Measurements from ENCODE around the gene PARP2.
"Not testable (repeated sequence)": the region's sequence is repeated elsewhere in the genome, so short reads cannot be mapped to it uniquely, and the experiment has no call there.

PARP2 gene, protein sequence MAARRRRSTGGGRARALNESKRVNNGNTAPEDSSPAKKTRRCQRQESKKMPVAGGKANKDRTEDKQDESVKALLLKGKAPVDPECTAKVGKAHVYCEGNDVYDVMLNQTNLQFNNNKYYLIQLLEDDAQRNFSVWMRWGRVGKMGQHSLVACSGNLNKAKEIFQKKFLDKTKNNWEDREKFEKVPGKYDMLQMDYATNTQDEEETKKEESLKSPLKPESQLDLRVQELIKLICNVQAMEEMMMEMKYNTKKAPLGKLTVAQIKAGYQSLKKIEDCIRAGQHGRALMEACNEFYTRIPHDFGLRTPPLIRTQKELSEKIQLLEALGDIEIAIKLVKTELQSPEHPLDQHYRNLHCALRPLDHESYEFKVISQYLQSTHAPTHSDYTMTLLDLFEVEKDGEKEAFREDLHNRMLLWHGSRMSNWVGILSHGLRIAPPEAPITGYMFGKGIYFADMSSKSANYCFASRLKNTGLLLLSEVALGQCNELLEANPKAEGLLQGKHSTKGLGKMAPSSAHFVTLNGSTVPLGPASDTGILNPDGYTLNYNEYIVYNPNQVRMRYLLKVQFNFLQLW

DNA sequence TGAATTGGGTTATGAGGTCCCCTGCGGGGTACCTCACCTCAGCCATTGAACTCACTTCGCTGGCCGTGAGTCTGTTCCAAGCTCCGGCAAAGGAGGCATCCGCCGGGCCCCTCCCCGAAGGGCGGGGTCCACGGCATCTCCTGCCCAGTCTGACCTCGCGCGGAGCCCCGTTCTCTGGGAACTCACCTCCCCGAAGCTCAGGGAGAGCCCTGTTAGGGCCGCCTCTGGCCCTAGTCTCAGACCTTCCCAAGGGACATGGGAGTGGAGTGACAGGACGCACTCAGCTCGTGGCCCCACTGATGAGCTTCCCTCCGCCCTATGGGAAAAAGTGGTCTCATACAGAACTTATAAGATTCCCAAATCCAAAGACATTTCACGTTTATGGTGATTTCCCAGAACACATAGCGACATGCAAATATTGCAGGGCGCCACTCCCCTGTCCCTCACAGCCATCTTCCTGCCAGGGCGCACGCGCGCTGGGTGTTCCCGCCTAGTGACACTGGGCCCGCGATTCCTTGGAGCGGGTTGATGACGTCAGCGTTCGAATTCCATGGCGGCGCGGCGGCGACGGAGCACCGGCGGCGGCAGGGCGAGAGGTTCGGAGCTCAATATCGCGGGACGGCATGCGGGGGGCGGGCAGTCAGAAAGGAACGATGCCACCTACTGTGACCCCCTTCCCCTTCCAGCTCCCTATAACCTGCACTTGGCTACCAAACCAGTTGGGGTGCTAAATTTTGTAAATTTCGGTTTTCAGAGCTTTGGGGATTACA lies at the start of gene PARP2:
Gene PARP2 (plus strand): TSS at position 544 of the 770 bp plus-strand sequence. CDS start 7 bp downstream, at position 551.
- peak; percentile 81 to 87 for DNase-seq (ENCODE audit: low read depth in 2 of 2)

DNA sequence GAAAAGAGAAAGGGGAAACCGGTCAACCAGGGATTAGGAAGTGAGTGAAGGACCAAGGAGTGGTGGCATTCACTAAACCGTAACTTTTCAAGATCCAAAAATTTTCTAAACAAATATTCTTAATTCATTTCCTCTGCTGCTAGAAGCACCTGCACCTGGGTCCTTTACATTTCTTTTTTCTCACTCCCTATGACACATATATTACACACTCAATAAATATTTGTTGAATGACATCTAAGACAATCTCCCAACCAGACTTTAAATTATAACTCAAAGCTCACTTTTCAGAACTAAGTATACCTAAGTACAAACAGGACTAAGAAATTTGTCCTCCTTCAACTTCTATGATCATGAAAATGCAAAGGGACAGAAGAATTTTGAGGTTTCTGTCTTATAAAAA lies 48.8 kb upstream of the PARP2 start:
- no peak for DNase-seq (ENCODE audit: low read depth in 2 of 2)

DNA sequence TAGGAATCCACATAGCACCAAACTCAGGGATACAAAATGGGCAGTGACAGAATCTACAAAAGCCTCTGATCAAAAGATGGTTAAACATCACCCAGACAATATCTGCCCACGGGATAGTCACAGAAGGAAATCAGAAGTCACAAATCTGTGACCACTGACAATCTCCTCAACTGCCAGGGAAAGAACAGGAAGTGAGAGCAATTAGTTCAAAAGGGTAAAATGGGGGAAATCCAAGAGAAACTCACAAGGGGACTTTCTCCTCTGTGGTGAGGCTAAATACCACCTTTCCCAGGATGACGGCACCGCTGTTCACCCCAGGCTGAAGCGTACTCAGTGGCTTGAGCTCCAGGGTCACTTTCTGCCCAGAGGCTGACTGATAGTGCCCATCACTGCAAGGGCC lies 48.4 kb upstream of the PARP2 start:
- no peak for DNase-seq (ENCODE audit: low read depth in 2 of 2)

DNA sequence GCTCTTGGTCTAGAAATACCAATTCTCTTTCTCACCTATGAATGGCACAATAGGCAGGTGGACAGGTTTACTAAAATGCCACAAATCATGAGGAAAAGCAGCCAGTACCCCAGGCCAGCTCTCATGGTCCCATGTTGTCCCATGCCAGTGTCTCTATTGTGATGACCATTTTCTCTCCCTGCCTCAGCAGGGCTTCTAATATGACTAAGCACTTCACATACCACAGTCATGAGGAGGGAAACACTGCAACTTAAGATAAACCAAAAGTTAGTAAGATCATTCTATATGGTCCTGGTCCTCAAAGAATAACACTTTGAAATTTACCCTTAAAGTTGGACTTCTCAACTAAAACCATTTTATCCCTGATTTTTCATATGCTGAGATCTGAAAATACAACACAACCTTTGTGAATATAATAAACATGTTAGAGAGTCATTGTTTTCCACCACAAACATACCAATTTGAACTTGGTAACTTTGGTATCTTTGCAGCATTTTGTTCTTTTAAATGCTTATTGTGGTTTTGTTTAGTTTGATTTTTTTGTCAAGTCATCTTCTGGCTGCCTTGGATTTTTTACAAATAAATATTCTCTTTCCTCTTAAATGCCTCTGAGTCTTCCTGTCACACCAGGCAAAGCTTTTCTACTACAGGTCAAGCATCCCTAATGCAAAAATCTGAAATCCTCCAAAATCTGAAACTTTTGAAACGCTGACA lies 41.2 kb upstream of the PARP2 start:
- no peak for DNase-seq (ENCODE audit: low read depth in 2 of 2)

DNA sequence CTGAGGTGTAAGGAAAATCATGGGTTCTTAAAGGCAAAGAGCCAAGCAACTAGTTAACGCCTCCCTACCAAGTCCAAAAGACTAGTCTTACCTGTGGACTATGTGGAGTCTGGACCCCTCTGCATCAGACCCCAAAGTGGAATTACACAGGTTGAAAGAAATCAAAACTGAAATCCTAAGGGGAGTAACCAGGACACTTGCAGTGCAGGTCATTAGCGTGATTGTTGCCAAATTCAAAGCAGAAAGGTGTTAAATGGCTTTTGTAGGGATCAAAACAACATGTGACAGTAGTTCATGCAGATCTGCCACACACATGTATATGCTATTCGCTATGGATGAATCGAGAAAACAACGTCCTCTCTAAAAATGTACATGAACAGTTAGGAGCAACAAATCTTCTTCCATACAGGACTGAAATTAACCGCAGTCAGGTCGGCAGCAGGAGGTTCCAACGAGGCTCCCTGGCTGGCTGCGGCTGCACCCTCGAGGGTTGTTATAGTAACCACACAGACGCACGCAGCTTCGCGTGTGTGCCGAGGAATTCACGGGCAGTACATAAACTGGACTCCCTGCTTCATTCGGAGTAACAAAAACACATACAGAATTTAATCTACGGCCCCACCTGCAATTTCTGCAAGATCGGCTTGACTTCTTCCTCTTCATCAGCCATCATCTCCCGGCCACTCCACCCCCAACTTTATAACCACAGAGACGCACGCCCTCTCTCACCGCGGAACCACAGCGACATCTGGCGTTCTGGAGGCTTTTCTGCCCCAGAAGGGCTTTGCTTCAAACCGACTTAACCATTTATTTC lies 38.0 kb upstream of the PARP2 start, which contains the start of gene TTC5:
Gene TTC5 (minus strand): TSS at position 687 of the 814 bp plus-strand sequence. CDS start 14 bp downstream, at position 673.
- DNase-seq (ENCODE audit: low read depth in 2 of 2) = peak; percentile 75 to 81

DNA sequence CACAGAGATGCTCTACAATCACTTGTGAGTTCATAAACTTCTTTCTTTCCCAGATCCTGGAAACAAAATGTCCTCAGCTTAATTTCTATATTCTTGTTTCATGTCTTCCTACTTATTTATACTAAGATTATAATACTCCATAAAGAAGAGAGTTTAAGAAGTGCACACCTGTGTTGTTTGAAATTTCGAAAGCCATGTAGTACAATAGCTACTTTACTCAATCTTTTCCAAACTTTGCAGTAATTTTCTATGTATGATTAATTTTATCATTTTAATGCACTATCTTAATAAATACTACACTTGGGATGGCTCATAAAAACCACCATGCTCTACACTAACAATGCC lies 37.4 kb upstream of the PARP2 start:
- DNase-seq (ENCODE audit: low read depth in 2 of 2) = no peak

DNA sequence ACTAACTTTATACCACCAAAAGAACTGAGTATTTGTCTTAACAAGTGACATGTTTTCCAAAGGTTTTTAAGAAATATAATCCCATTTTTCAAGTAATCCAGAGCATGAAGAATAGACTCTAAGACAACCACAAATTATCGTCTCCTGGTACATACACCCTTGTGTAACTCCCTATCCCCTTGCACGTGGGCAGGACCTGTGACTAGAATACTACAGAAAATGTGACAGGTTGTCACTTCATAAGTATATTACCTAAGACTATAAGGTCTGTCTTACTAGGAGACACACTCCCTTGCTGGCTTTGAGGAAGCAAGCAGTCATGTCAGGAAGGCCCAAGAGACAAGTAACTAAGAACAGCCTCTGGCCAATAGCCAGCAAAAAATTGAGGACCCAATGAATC lies 29.4 kb upstream of the PARP2 start:
- no peak for DNase-seq (ENCODE audit: low read depth in 2 of 2)

DNA sequence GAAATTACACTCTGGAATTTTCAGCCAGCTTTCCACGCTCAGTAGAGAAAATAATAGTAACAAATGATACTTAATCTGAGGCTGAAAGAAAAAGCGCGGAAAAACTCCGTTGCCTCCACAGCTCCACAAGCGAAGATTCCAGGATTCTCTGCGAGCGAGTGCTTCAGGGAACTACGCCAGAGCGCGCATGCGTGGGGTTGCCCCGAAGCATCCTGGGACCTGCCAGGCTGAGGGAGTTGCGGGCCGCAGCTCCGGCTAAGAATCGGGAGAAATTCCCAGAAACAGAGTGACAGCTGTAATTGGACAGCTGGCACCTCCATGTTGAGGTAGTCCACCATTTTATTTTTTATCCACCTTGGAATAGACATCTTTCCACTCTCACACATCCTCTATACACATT lies 25.7 kb upstream of the PARP2 start:
- DNase-seq (ENCODE audit: low read depth in 2 of 2) = no peak

DNA sequence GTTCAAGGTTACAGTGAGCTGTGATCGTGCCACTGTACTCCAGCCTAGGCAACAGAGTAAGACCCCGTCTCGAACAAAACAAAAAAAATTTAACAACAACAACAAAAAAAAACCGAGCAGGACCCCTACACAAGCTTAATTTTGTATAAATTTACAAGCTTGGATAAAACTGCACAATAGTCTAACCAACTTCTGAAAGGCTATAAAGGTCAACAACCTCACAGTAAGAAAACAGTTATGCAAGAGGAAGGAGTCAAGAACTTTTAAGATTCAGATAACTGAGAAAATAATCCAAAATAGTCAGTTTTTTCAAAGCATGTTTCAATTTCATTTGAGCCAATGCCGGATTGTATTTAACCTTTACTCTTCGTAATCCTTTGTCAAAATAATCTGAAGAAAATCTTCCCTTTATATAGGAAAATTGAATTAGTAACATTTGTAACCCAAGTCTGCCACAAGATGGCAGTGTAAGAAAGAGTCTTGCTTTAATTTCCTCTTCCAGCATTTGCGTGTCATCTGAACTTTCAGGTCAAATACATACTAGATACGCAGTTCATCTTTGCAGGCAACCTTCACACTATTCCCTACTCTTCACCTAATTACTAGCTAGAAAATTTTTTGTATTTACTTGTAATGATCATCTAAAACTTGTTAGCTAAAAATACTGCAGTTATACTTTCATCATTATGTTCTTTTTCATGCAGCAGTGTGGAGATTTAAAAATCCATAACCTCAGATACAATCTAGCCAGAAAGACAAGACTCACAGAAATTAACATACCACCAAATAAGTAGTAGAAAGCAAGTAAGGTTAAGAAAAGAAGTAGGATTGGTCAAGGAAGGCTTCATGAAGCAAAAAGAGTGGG lies 16.2 kb upstream of the PARP2 start:
- no peak for DNase-seq (ENCODE audit: low read depth in 2 of 2)

DNA sequence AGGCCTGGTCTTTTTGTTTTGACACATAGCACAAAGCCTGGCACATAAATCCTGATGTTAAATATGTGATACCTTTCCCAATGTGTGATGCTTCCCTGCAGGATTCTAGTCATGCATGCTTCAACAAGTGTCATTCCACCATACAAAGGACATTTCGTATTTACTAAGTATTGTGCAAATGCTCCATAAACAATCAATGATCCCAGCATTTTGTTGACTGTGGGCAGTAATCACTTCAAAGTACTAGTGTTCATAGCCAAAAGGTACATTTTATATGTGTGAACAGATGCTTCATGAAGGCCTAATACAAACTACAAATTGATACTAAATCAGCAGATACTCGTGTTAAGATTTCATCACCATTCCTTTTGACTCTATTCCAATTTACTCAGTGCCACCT lies 14.7 kb upstream of the PARP2 start:
- no peak for DNase-seq (ENCODE audit: low read depth in 2 of 2)

DNA sequence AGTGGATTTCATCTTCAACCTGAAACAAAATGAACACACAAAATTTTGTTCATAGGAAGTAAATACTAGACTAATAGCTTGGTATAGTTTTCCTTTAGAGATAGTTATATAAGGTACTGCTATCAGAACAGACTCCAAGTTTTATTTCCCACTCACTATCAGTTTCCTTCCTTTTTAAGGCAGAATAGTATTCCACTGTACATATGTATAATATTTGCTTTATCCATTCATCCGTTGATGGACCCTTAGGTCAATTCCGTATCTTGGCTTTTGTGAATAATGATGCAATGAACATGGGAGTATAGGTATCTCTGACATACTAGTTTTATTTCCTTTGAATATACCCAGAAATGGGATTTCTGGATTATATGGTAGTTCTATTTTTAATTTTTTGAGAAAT lies 14.1 kb upstream of the PARP2 start:
- DNase-seq (ENCODE audit: low read depth in 2 of 2) = no peak

DNA sequence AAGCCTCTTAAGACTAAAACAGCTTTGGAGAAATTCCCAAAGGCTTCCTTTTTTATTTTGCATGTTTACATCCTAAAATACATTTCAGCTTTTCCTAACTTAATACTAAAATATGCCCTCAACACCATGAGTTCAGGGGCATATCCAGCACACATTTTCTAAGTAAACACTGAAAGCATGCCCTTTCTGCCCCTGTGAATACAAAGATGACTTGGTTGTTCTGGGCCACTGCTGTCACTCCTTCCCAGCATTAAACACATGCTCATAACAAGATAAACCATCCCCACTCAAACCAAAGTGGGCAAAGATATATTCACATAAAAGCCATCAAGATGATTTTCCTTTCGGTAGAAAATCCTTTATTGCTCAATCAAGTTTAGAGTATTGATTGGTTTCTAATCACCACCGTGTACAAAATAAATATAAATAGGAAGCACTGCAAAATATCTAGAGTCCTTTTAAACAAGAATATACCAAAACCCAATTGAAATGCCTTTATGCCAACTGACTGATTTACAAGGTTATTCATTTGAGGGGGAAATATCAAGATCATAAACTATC lies 12.3 kb upstream of the PARP2 start:
- no peak for DNase-seq (ENCODE audit: low read depth in 2 of 2)

DNA sequence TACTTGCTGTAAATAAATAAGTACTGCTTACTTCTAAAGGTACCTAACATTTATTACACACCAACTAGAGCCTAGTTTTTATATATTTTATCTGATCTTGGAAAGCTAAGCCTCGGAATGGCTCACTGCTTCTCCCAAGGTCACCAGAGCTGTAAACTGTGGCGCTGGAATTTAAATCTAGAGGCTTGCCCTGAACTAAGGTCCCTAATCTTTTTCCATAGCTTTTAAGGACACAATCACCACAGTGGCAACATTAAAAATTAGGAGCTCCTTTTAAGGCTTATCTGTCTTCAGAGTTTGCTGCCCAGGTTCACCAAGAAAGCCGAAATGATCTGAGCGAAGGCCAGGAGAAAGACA lies 11.0 kb upstream of the PARP2 start:
- DNase-seq (ENCODE audit: low read depth in 2 of 2) = no peak

DNA sequence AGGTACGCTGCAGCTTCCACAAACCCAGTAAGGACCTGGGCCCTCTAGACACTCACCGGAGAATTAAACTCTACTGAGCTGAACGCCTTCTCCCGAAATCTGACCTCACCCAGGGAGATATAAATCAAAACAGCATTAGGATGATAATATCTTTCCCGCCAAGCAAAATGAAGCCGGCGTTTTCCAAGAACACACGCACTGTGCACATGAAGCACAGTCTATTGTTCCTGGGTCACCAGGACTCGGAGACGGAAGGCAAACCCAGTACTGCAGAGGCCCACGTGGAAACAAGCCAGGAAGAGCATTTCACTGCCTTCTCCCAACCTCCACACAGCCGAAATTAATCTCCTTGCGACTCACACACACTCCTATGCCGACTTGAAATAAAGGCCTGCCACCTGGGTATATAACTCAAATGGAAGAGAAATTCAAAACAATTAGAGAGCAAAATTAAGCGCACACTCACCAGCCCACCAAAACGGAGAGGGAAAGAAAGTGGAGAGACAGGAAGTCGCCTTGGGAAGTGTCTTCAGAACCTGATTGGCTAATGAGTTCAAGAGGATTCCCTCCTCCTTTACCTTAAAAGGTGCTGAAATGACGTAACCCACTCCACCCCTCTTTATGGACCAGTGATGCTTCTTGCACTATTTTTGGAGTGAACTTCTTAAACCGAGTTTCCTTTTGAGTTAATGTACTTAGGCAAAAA lies 10.5 kb upstream of the PARP2 start, which contains the start of gene CCNB1IP1:
Gene CCNB1IP1 (minus strand): TSS at position 492 of the 706 bp plus-strand sequence. CDS start 16,756 bp downstream, outside the sequence.
- peak in 1 of 2 donors; percentile 13 for DNase-seq (ENCODE audit: low read depth in 2 of 2)

DNA sequence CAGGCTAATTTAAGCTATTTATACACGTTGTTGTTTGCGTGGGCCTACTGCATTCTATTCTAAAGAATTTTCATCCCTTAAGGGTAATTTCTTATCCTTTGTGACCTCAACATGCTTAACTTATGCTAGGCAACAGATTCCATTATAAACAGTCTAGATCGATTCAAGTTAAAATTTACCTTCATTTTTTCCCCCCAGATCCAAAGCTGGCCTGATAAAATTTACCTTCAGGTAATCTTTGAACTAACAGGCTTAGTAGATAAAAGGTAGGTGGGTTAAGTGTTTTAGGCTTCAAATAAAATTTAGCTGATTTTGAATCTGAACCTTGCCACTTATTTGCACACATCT lies 10.0 kb upstream of the PARP2 start:
- no peak for DNase-seq (ENCODE audit: low read depth in 2 of 2)

DNA sequence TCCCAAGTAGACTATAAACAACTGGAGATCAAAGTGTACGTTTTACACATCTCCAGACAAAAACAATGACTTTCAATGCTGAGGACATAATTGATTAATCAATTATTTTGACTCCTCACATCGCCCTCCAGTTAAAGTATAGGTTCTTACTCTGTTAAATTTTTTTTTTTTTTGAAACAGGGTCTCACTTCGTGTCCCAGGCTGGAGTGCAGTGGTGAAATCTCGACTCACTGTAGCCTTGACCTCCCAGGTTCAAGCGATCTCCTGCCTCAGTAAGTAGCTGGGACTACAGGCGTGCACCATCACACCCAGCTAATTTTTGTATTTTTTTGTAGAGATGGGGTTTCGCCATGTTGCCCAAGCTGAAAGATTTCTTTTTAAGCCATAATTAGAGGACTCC lies 9.4 kb upstream of the PARP2 start:
- no peak for DNase-seq (ENCODE audit: low read depth in 2 of 2)

DNA sequence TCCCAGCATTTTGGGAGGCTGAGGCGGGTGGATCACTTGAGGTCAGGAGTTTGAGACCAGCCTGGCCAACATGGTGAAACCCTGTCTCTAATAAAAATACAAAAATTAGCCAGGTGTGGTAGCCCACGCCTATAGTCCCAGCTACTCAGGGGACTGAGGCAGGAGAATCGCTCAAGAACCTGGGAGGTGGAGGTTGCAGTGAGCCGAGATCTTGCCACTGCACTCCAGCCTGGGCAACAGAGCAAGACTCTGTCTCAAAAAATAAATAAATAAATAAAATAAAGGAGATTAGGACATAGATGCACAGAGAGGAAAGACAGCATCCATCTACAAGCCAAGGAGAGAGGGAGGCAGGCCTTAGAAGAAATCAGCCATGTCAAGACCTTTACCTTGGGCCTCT lies 2.4 kb upstream of the PARP2 start:
- DNase-seq (ENCODE audit: low read depth in 2 of 2) = not testable (repeated sequence)

DNA sequence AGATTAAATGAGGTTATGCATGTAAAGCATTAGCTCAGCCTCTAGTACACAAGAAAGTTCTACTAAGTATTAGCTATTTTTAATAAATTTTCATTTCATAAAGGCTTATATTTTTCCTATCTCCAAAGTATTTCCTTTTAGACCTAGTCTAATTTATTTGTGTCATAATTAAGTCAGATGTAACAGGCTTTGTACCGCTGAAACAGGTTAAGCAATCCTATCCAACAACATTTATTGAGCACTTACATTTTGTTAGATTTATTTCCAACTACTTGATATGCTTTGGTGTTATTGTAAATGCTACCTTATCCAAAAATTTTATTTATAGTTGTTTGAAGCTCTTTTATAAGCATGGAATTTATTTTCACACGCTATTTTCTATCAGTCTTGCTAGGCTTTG lies 1.8 kb upstream of the PARP2 start:
- no peak for DNase-seq (ENCODE audit: low read depth in 2 of 2)

DNA sequence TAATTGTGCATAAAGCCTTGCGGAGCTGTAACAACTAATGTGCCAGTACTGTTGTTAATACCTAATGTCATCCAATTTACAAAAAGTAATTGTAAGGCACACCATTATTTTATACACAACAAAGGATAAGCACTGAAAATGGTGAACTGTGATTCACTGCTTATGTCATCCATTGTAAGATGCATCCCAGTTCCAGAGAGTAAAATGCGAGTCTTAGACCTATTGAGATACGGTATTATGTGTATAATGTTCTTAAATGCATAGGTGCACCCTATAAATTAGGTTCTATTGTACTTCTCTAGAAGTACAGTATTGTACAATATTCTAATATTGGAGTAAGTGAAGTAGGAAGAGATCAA lies 406 bp downstream of the PARP2 start:
- DNase-seq (ENCODE audit: low read depth in 2 of 2) = no peak
